HEK293 (cell line): ENCODE measurements around the gene SLC35G2.

ENCODE experiments used
- IKZF3 ChIP-seq: fragments of 450-650 bp; IDR thresholded peaks from 2 replicates; pipeline ENCODE4 v1.5.0; 2018; ENCODE audit warnings: missing biosample characterization, mild to moderate bottlenecking, missing genetic modification characterization, moderate library complexity
- PRDM10 ChIP-seq: fragments of 450-650 bp; formaldehyde crosslinking; IDR thresholded peaks from 2 replicates; pipeline ENCODE4 v1.5.1; 2016; ENCODE audit warnings: missing biosample characterization, missing genetic modification characterization
- PRDM4 ChIP-seq: fragments of 450-650 bp; formaldehyde crosslinking; IDR thresholded peaks from 2 replicates; pipeline ENCODE4 v1.5.1; 2017; ENCODE audit warnings: missing biosample characterization, missing genetic modification characterization
- RBAK ChIP-seq: fragments of 450-650 bp; formaldehyde crosslinking; IDR thresholded peaks from 2 replicates; pipeline ENCODE4 v1.5.1; 2016; ENCODE audit warnings: missing biosample characterization, missing genetic modification characterization
- YY2 ChIP-seq: fragments of 450-650 bp; formaldehyde crosslinking; IDR thresholded peaks from 2 replicates; pipeline ENCODE4 v1.5.1; 2016; ENCODE audit warnings: missing biosample characterization, missing genetic modification characterization
- ZBTB1 ChIP-seq: fragments of 450-650 bp; formaldehyde crosslinking; IDR thresholded peaks from 2 replicates; pipeline ENCODE4 v1.5.1; 2016; ENCODE audit warnings: missing biosample characterization, missing genetic modification characterization
- ZBTB17 ChIP-seq: fragments of 450-650 bp; formaldehyde crosslinking; IDR thresholded peaks from 2 replicates; pipeline ENCODE4 v1.5.1; 2016; ENCODE audit warnings: missing biosample characterization, missing genetic modification characterization
- ZFHX2 ChIP-seq: fragments of 450-650 bp; formaldehyde crosslinking; conservative IDR thresholded peaks from 2 replicates; pipeline ENCODE4 v1.5.1; 2016; ENCODE audit warnings: missing biosample characterization, missing genetic modification characterization
- ZNF133 ChIP-seq: fragments of 450-650 bp; formaldehyde crosslinking; IDR thresholded peaks from 2 replicates; pipeline ENCODE4 v1.5.1; 2016; ENCODE audit warnings: missing biosample characterization, missing genetic modification characterization
- ZNF2 ChIP-seq: fragments of 450-650 bp; formaldehyde crosslinking; IDR thresholded peaks from 2 replicates; pipeline ENCODE4 v1.5.1; 2016; ENCODE audit warnings: missing biosample characterization, missing genetic modification characterization
- ZNF248 ChIP-seq: fragments of 450-650 bp; formaldehyde crosslinking; IDR thresholded peaks from 2 replicates; pipeline ENCODE4 v1.5.1; 2017; ENCODE audit warnings: missing biosample characterization, missing genetic modification characterization
- ZNF37A ChIP-seq: fragments of 450-650 bp; IDR thresholded peaks from 2 replicates; pipeline ENCODE4 v1.5.1; 2018; ENCODE audit warnings: missing biosample characterization, missing genetic modification characterization
- ZNF391 ChIP-seq: fragments of 450-650 bp; formaldehyde crosslinking; IDR thresholded peaks from 2 replicates; pipeline ENCODE4 v1.5.1; 2016; ENCODE audit warnings: low read depth, missing biosample characterization, missing genetic modification characterization, borderline replicate concordance
- ZNF404 ChIP-seq: fragments of 450-650 bp; formaldehyde crosslinking; IDR thresholded peaks from 2 replicates; pipeline ENCODE4 v1.5.1; 2017; ENCODE audit warnings: missing biosample characterization, missing genetic modification characterization
- ZNF433 ChIP-seq: fragments of 450-650 bp; formaldehyde crosslinking; IDR thresholded peaks from 2 replicates; pipeline ENCODE4 v1.5.1; 2016; ENCODE audit warnings: missing biosample characterization, missing genetic modification characterization, low read depth
- ZNF585B ChIP-seq: fragments of 450-650 bp; formaldehyde crosslinking; IDR thresholded peaks from 2 replicates; pipeline ENCODE4 v1.5.1; 2016; ENCODE audit warnings: missing biosample characterization, missing genetic modification characterization
- ZNF658 ChIP-seq: fragments of 450-650 bp; formaldehyde crosslinking; IDR thresholded peaks from 2 replicates; pipeline ENCODE4; 2016; ENCODE audit warnings: missing biosample characterization, missing genetic modification characterization
- ZNF707 ChIP-seq: fragments of 450-650 bp; formaldehyde crosslinking; IDR thresholded peaks from 2 replicates; pipeline ENCODE4 v1.5.1; 2016; ENCODE audit warnings: missing biosample characterization, missing genetic modification characterization
- ZSCAN30 ChIP-seq: fragments of 450-650 bp; IDR thresholded peaks from 2 replicates; pipeline ENCODE4 v1.5.1; 2018; ENCODE audit warnings: missing biosample characterization, mild to moderate bottlenecking, missing genetic modification characterization, moderate library complexity
- TF ChIP-seq, protein P1 (sequence below): fragments of 450-650 bp; formaldehyde crosslinking; IDR thresholded peaks from 2 replicates; pipeline ENCODE4; 2016; ENCODE audit warnings: missing biosample characterization, missing genetic modification characterization
- TF ChIP-seq, protein P2 (sequence below): fragments of 450-650 bp; formaldehyde crosslinking; IDR thresholded peaks from 2 replicates; pipeline ENCODE4 v1.5.1; 2016; ENCODE audit warnings: missing biosample characterization, missing genetic modification characterization
- TF ChIP-seq, protein P3 (sequence below): fragments of 450-650 bp; formaldehyde crosslinking; IDR thresholded peaks from 2 replicates; pipeline ENCODE4 v1.5.1; 2016; ENCODE audit warnings: missing biosample characterization, missing genetic modification characterization
- TF ChIP-seq, protein P4 (sequence below): sonication (generic); formaldehyde crosslinking; IDR thresholded peaks from 2 replicates; pipeline ENCODE4 v1.8.1; 2022; ENCODE audit warnings: mild to moderate bottlenecking, moderate library complexity, missing genetic modification reagents
- TF ChIP-seq, protein P5 (sequence below): fragments of 450-650 bp; IDR thresholded peaks from 2 replicates; pipeline ENCODE4 v1.5.1; 2018; ENCODE audit warnings: missing biosample characterization, missing genetic modification characterization

SLC35G2 gene

GRCh38 chr3:136802481-136802996 lies 16.4 kb upstream of the SLC35G2 start (continued):
- TF ChIP-seq ZNF404 (no peak), ZNF433 (tag by site-specific recombination) (no peak), ZNF37A (no peak), PRDM10 (tag by site-specific recombination) (peak; percentile 64; the same call in 1 of the 2 replicates), ZNF2 (tag by site-specific recombination) (peak; percentile 78), RBAK (tag by site-specific recombination) (0 out of 2 replicates have a peak, but pooled peaks have one; percentile 84), ZNF391 (tag by site-specific recombination) (0 out of 2 replicates have a peak, but pooled peaks have one; percentile 50), ZBTB1 (tag by site-specific recombination) (no peak), ZNF248 (peak; percentile 87; the same call in 1 of the 2 replicates), ZNF585B (tag by site-specific recombination) (no peak), ZSCAN30 (tag by site-specific recombination) (no peak), PRDM4 (tag by site-specific recombination) (peak; percentile 74), YY2 (tag by site-specific recombination) (no peak), ZNF133 (tag by site-specific recombination) (0 out of 2 replicates have a peak, but pooled peaks have one; percentile 26), ZFHX2 (peak; percentile 34; the same call in 1 of the 2 replicates), ZBTB17 (tag by site-specific recombination) (peak; percentile 81), IKZF3 (peak; percentile 69), ZNF658 (no peak), ZNF707 (tag by site-specific recombination) (no peak; the same call in 1 of the 2 replicates)
- TF ChIP-seq, protein P1, sequence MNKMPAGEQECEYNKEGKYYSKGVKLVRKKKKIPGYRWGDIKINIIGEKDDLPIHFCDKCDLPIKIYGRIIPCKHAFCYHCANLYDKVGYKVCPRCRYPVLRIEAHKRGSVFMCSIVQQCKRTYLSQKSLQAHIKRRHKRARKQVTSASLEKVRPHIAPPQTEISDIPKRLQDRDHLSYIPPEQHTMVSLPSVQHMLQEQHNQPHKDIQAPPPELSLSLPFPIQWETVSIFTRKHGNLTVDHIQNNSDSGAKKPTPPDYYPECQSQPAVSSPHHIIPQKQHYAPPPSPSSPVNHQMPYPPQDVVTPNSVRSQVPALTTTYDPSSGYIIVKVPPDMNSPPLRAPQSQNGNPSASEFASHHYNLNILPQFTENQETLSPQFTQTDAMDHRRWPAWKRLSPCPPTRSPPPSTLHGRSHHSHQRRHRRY (tag by site-specific recombination), result peak; percentile 90
- TF ChIP-seq, protein P2, sequence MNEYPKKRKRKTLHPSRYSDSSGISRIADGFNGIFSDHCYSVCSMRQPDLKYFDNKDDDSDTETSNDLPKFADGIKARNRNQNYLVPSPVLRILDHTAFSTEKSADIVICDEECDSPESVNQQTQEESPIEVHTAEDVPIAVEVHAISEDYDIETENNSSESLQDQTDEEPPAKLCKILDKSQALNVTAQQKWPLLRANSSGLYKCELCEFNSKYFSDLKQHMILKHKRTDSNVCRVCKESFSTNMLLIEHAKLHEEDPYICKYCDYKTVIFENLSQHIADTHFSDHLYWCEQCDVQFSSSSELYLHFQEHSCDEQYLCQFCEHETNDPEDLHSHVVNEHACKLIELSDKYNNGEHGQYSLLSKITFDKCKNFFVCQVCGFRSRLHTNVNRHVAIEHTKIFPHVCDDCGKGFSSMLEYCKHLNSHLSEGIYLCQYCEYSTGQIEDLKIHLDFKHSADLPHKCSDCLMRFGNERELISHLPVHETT (tag by site-specific recombination), result peak; percentile 62; the same call in 1 of the 2 replicates
- TF ChIP-seq, protein P3, sequence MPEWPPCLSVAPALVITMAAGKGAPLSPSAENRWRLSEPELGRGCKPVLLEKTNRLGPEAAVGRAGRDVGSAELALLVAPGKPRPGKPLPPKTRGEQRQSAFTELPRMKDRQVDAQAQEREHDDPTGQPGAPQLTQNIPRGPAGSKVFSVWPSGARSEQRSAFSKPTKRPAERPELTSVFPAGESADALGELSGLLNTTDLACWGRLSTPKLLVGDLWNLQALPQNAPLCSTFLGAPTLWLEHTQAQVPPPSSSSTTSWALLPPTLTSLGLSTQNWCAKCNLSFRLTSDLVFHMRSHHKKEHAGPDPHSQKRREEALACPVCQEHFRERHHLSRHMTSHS (tag by site-specific recombination), result peak; percentile 88
- TF ChIP-seq, protein P4, sequence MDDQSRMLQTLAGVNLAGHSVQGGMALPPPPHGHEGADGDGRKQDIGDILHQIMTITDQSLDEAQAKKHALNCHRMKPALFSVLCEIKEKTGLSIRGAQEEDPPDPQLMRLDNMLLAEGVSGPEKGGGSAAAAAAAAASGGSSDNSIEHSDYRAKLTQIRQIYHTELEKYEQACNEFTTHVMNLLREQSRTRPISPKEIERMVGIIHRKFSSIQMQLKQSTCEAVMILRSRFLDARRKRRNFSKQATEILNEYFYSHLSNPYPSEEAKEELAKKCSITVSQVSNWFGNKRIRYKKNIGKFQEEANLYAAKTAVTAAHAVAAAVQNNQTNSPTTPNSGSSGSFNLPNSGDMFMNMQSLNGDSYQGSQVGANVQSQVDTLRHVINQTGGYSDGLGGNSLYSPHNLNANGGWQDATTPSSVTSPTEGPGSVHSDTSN (CRISPR knock-in tag), result no peak
- TF ChIP-seq, protein P5, sequence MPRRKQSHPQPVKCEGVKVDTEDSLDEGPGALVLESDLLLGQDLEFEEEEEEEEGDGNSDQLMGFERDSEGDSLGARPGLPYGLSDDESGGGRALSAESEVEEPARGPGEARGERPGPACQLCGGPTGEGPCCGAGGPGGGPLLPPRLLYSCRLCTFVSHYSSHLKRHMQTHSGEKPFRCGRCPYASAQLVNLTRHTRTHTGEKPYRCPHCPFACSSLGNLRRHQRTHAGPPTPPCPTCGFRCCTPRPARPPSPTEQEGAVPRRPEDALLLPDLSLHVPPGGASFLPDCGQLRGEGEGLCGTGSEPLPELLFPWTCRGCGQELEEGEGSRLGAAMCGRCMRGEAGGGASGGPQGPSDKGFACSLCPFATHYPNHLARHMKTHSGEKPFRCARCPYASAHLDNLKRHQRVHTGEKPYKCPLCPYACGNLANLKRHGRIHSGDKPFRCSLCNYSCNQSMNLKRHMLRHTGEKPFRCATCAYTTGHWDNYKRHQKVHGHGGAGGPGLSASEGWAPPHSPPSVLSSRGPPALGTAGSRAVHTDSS (tag by site-specific recombination), result no peak
